Body of pancreas (tissue), 4 donors: ENCODE data around the gene TFB1M.

Experiments used
- CTCF ChIP-seq, 7 experiments: fragments of 450-650 bp in 4 of 7; fragments of 200-600 bp in 3 of 7; sonication (generic) in 3 of 7; IDR thresholded peaks; one replicate each; pipeline ENCODE4 v1.5.1; 2016 to 2019; ENCODE audit warnings: antibody characterized with exemption in 7 of 7
- POLR2A ChIP-seq, 3 donors: fragments of 450-650 bp; IDR thresholded peaks; one replicate each; pipeline ENCODE4 v1.6.1; 2016; ENCODE audit warnings: antibody characterized with exemption in 3 of 3, mild to moderate bottlenecking in 2 of 3

DNA sequence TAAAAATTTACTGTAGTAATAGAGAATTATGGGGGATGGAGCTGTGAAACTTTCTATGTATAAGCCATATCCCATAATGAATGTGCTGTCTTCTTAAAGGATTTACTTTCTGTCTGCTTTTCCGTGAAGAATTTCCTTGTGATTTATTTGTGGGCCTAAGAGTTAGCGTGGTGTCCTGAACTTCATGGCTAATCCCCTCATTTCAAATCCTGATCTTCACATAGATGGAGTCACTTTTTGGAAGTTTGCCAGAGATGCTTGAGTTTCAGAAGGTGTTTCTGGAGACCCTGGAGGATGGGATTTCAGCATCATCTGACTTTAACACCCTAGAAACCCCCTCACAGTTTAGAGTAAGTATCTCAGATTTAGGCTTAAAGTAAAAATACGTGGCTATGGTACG, 69.8 kb downstream of the TFB1M start:
- TF ChIP-seq POLR2A (IDR thresholded peaks at IDR 0.05) (no peak), CTCF (IDR thresholded peaks at IDR 0.05) (no peak)
